ENCODE results near the gene KCNQ5. TPM values are rescaled to one million over a fixed set of nuclear protein-coding genes. Genes with fewer than 3 reads are reported as not detected.

The KCNQ5 gene
- total RNA-seq, 2 donors from 2014 or later = 0.67 TPM; not detected in 1

- no peaks in the 10 kb centered on the region for H3K27me3 ChIP-seq
- DNase-seq (ENCODE audit: low spot score) = no peak
- no peak overlapping the region for H3K4me3 ChIP-seq
- TF ChIP-seq CTCF (IDR thresholded peaks at IDR 0.05) = no peak
- no peak overlapping the region for H3K27ac ChIP-seq
- no peaks in the 10 kb centered on the region for H3K36me3 ChIP-seq
- H3K4me1 ChIP-seq = no peaks in the 10 kb centered on the region
- no peaks in the 10 kb centered on the region for H3K9me3 ChIP-seq
Observed at GRCh38 chr6:73078333-73078862, 456.5 kb downstream of the KCNQ5 start.

- no peak for DNase-seq (ENCODE audit: low spot score)
- Histone ChIP-seq H3K9me3 (no peaks in the 10 kb centered on the region), H3K4me1 (no peaks in the 10 kb centered on the region), H3K4me3 (no peak overlapping the region), H3K27me3 (no peaks in the 10 kb centered on the region), H3K36me3 (no peaks in the 10 kb centered on the region), H3K27ac (no peak overlapping the region)
- no peak for TF ChIP-seq CTCF (IDR thresholded peaks at IDR 0.05)
Observed at GRCh38 chr6:73078908-73079610, 457.2 kb downstream of the KCNQ5 start.

- H3K36me3 ChIP-seq = no peaks in the 10 kb centered on the region
- H3K4me1 ChIP-seq = no peaks in the 10 kb centered on the region
- no peaks in the 10 kb centered on the region for H3K27me3 ChIP-seq
- no peak for TF ChIP-seq CTCF (IDR thresholded peaks at IDR 0.05)
- DNase-seq (ENCODE audit: low spot score) = no peak
- no peak overlapping the region for H3K4me3 ChIP-seq
- no peaks in the 10 kb centered on the region for H3K9me3 ChIP-seq
- H3K27ac ChIP-seq = no peak overlapping the region
Observed at GRCh38 chr6:73079611-73079955, 457.7 kb downstream of the KCNQ5 start.

GRCh38 chr6:73079978-73080377 is 458.1 kb downstream of the KCNQ5 start:
- Histone ChIP-seq H3K4me3 (no peak overlapping the region), H3K36me3 (no peaks in the 10 kb centered on the region), H3K9me3 (no peaks in the 10 kb centered on the region), H3K27ac (no peak overlapping the region), H3K27me3 (no peaks in the 10 kb centered on the region), H3K4me1 (no peaks in the 10 kb centered on the region)
- no peak for DNase-seq (ENCODE audit: low spot score)
- TF ChIP-seq CTCF (IDR thresholded peaks at IDR 0.05) = no peak

GRCh38 chr6:73081955-73082354 is 460.1 kb downstream of the KCNQ5 start:
- H3K27ac ChIP-seq = no peak overlapping the region
- H3K9me3 ChIP-seq = no peaks in the 10 kb centered on the region
- no peak for DNase-seq (ENCODE audit: low spot score)
- no peaks in the 10 kb centered on the region for H3K27me3 ChIP-seq
- no peak for TF ChIP-seq CTCF (IDR thresholded peaks at IDR 0.05)
- H3K4me3 ChIP-seq = no peak overlapping the region
- no peaks in the 10 kb centered on the region for H3K36me3 ChIP-seq
- no peaks in the 10 kb centered on the region for H3K4me1 ChIP-seq

GRCh38 chr6:73083886-73084285 is 462.0 kb downstream of the KCNQ5 start:
- TF ChIP-seq CTCF (IDR thresholded peaks at IDR 0.05) = no peak
- H3K4me3 ChIP-seq = no peak overlapping the region
- no peak overlapping the region for H3K27ac ChIP-seq
- H3K27me3 ChIP-seq = no peaks in the 10 kb centered on the region
- no peaks in the 10 kb centered on the region for H3K36me3 ChIP-seq
- H3K9me3 ChIP-seq = no peaks in the 10 kb centered on the region
- no peak for DNase-seq (ENCODE audit: low spot score)
- H3K4me1 ChIP-seq = no peaks in the 10 kb centered on the region
